Activated CD8-positive, alpha-beta memory T cell treated with anti-CD3 and anti-CD28 coated beads, Interleukin-2, amount 50 U/mL, for 1 hour (primary cell): ENCODE data around the gene ZBTB46.

Source experiments
- DNase-seq: peaks from one replicate; pipeline ENCODE4 v3.0.0-alpha.2; 2020; ENCODE audit errors: extremely low read depth

ZBTB46 gene

DNA sequence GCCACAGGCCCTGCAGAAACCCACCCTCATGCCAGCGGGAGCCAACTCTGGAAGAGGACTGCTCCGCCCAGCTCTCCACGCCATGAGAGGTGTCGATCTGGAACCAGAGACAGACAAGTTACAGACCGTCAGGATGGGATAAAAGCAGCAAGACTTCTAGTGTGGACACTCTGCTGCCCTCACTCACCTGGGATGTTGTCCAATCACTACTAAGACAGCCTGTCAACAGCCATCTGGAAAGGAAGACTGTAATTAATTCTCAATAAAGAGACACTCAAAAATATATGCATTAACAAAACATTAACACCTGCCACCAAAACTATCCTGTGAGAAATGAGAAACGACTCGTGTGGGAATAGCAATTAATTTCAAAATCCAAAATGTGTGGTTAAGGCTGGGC is 63.2 kb downstream of the ZBTB46 start:
- no peak for DNase-seq

DNA sequence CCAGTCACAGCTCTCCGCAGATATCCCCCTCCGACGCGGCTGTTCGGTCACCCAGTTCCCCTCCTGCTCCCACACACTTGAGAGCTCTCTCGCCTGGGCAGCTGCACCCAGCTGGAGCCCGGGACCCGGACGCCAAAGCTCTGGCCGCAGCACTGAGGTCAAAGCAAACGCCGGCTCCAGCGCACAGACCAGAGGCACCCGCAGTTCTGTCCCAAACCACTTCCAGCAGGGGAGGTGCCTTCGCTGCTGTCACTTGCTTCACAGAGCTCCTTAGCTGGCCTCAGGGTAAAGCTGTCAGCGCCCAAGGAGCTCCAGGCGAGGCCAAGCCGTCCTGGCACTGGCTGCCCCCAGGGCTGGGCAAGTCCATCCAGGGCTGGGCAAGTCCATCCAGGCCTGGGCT is 63.6 kb downstream of the ZBTB46 start:
- DNase-seq = no peak

DNA sequence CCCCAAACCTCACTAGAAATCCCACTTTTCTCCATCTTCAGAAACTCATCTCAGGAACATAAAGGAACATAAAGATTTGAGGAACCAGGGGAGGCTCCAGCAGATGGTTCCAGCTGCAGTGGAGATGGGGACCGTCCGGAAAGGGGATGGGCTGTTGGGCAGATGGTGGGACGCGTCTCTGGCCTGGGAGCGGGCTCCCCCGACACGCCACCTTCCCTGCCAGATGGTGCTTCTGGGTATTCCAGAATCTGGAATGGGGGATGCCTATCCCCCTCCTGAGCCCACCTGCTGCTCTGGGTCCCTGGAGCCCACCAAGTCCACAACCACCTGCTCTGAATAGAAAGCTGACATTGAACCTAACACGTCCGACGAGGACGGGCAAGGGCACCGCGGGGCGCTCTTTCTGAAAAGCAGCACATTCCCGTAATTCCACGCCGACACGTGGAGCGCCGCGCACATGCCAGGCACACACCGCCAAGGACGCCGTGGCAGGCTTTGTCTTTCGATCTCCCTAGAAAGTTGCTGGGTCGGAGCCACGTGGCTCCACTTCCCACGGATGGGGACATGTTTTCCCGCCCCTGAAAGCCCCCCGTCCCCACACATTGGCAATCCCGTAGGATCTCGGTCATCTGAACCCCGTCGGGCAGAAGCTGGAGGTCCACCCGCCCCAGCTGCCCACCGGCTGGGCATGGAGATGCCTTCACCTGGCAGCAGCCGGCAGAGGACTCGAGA is 64.2 kb downstream of the ZBTB46 start:
- DNase-seq = no peak

GRCh38 chr20:63765902-63766301 is 65.2 kb downstream of the ZBTB46 start:
- DNase-seq = no peak

- no peak for DNase-seq
Observed at GRCh38 chr20:63765082-63765873, 65.8 kb downstream of the ZBTB46 start.

GRCh38 chr20:63759377-63759901 is 71.6 kb downstream of the ZBTB46 start:
- no peak for DNase-seq

GRCh38 chr20:63758152-63758551 is 72.9 kb downstream of the ZBTB46 start:
- no peak for DNase-seq

- DNase-seq = no peak
Observed at GRCh38 chr20:63756648-63756991, 74.4 kb downstream of the ZBTB46 start.

DNA sequence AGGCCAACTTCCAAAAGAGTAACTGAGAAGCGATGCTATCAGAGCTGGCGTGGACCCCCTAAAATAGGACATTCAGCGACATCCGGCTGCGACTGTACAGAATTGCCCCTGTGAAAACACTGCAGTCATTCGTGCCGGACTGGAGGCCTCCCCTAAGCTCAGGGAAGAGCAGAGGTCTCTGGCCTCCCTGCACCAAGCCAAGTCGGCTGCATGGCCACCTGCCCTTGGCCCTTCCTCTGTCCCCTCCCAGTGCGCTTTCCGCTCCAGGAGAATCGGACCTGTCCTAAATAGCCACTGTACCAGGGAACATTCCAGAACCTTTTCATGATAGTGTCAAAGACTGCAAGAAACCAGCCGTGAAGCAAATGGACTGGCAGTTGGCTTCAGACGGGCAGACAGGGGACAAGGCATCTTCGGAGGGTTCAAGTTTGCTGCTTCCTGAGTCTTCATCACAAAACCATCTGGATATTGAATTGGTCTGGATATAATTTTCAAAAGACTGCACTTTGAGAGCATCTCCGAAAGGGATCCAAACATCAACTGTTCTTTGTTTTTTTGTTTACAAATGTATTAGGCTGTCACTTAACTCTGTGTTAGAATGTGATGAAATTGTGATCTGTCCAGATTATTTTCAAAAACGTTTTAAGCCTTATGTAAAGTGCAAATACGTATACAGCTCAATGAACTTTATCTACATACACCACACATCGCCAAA is 75.0 kb downstream of the ZBTB46 start:
- no peak for DNase-seq

DNA sequence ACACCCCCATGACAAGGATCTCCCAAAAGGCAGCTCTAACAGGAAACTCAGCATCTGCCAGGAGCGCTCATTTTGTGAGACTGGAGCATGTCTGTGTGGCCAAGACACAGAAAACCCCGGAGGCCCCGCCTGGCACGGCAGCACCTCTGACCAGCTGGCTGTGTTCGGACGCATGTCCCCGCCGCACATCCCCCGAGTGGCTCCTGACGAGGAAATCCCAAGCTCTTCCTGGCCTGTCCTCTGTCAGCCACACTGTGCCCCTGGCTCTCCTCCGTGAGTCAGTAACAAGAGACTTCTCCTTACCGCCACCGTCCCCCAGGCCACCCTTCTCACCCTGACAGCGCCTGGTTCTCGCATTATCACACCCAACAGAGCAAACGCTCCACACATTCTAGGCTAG is 77.1 kb downstream of the ZBTB46 start:
- no peak for DNase-seq

- no peak for DNase-seq
Observed at GRCh38 chr20:63753381-63753780, 77.7 kb downstream of the ZBTB46 start.

DNA sequence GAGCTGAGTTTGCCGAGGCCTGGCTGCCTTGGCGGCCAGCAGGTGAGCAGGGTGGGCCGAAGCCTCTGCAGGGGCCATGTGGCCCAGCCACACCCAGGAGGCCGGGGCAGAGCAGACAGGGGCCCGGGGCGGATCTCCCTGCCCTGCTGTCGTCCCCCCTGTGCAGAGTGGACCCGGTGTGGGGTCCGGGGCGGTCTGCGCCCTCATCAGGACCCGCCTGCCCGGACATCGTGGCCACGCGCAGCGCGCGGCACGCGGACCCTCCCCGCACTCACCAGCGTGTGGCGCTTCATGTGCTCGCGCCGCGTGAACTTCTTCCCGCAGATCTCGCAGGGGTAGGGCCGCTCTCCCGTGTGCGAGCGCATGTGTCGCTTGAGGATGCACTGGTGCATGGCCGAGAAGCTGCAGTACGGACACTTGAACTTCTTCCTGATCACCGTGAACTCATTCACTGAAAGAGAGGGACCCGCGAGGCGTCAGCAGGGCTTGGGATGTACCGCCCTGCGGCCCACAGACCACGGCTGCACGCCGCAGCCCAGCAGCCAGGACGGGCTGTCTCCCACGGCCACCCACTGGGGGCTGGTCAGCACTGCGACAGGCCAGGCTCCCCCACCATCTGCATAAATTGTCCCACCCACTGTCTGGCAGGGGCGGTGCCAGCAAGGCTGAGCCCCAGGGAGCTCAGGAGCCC is 78.5 kb downstream of the ZBTB46 start:
- DNase-seq = no peak

DNA sequence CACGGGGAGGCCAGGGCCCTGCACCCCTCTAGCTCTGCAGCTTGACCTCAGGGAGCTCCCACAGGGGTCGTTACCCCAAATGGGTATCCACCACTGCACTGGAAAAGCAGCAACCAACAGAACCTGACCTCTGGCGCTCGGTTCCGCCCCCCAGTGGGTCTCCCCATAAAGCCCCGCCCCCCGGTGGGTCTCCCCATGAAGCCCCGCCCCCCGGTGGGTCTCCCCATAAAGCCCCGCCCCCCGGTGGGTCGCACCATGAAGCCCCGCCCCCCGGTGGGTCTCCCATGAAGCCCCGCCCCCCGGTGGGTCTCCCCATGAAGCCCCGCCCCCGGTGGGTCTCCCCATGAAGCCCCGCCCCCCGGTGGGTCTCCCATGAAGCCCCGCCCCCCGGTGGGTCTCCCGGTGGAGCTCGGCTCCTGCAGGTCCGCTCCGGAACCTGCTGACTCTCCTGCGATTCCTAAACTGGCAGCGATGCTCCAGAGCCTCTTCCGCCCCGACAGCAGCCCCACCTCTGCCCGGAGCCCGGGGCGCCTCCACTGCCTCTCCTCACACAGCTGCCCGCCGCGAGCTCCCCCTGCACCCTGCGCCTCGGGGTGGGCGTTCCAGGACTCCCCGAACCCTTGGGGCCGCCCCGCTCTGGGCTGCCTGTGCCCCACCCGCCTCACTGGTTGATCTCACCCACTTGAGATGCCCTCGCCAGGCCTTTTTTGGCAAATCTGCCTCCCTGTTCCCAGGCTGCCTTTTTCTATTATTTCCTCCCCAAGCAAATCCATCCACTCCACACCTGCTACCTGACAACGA is 79.4 kb downstream of the ZBTB46 start:
- DNase-seq = no peak

DNA sequence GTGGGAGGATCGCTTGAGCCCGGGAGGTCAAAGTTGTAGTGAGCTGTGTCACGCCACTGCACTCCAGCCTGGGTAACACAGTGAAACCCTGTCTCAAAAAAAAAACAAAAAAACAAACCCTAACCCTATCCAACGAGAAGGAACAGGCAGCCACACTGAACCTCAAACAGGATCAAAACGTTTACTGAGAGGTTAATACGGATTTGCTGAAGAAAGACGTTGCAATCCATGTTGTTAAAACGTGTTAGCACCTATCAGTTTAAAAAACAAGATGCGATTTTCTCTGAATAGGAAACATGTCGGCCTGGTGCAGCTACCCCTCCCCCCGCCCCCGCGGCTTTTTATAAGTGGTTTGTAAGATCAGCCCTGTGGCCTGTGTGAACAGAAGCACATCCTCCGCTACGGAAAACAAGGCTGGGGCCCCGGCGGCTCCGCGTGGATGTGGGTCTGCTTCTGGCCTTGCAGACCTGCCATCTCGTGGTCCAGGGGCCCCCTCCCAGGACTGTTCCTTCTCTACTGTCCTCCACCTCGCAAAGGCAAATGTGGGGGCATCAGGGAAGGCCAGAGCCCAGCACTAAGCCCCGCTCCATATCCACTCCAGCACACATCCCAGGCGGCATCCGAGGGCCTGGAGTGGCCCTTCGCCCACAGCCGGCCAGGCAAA is 80.1 kb downstream of the ZBTB46 start:
- DNase-seq = no peak

DNA sequence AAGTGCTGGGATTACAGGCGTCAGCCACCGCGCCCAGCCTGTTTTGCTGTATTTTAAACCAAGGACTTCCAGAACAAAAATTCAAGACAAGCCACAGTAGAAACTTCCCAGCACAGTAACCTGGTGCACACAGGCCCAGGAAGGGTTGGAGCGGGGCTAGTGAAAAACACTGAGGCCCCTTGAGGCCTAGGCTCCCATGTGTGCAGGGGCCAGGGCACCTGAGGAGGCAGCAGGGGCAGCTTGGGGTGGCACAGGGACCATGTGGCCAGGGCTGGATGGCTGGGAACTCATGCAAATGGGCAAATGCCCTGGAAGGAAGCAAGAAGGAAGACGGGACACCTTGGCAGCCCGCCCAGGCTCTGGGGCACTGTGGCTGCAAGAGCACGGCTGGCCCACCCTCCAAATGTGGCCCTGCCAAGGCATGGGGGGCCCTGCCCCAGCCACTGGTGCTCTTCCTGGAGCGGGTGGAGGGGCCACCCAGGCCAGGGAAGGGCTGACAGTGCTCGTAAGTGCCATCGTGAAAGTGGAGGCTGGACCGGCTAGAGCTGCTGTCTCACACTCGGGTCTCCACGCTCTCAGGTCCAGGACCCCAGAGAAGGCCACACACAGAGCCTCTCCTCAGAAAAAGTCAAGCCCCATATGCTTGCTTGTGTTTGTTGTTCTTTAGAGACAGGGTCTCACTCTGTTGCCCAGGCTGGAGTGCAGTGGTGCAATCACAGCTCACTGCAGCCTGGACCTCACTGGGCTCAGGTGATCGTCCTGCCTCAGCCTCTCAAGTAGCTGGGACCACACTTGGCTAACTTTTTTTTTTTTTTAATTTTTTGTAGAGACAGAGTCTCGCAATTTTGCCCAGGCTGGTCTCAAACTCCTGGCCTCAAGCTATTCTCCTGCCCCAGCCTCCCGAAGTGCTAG is 81.2 kb downstream of the ZBTB46 start:
- no peak for DNase-seq

DNA sequence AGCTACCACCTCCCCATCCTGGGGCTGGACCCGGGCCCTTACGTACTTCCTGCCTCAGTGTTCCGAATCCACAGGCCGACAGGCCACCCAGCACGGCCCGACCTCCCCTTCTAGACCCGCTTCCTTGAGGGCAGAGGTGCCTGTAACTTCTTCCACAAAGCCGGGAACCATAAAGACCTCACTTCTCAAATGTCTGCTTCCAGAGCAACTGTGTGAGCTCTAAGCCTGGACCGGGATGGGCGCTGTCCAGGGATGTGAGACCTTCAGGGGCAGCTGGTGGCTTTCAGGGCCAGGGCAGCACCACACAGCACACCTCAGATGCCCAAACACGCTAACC is 82.2 kb downstream of the ZBTB46 start:
- DNase-seq = no peak

GRCh38 chr20:63748070-63748933 is 82.8 kb downstream of the ZBTB46 start:
- no peak for DNase-seq

GRCh38 chr20:63747622-63748069 is 83.4 kb downstream of the ZBTB46 start:
- DNase-seq = no peak
